ENCODE results near the gene PLXDC2.

Gene PLXDC2

GRCh38 chr10:20065814-20066213 lies 249.6 kb downstream of the PLXDC2 start:
- no peak for DNase-seq

DNA sequence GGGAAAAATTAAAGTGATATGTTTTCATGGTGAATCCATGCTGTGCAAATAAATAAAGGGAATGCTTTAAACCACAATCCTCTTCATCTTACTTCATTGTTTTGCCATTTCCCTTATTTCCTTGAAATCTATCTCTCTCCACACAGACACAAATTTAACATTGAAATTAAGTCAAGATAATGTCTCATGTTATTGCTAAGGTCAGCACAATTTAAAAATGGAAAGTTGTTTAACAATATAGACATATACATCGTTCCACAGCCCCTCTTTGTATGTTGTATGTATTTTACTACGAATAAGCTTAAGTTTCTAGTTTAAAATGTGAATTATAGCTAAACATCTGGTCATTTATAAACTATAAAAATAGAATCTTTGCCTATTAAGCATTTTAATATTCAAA lies 256.9 kb downstream of the PLXDC2 start:
- DNase-seq: no peak

GRCh38 chr10:20075713-20076112 lies 259.5 kb downstream of the PLXDC2 start:
- no peak for DNase-seq

GRCh38 chr10:20084451-20084850 lies 268.2 kb downstream of the PLXDC2 start:
- DNase-seq: no peak

DNA sequence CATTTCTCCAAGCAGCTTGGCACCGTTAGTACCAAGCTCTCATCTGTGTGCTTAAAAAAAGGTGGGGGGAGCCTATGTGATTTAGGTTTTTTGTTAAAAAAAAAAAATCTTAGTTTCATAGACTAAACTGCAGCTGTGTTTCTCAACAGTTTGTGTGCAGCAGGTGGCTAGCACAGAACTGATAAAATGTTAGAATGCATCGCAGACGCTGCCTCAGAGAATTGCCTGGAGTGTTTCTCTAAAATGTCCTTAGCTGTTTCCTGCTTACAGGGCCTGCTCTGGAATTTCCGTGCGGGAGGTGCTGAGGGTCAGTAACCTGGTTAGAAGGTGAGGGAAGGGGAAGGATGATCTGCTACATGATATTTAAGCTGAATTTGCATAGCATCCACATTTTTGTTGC lies 268.9 kb downstream of the PLXDC2 start:
- no peak for DNase-seq

- no peak for DNase-seq
These were observed 271.1 kb downstream of the PLXDC2 start for GRCh38 chr10:20087353-20087752.

DNA sequence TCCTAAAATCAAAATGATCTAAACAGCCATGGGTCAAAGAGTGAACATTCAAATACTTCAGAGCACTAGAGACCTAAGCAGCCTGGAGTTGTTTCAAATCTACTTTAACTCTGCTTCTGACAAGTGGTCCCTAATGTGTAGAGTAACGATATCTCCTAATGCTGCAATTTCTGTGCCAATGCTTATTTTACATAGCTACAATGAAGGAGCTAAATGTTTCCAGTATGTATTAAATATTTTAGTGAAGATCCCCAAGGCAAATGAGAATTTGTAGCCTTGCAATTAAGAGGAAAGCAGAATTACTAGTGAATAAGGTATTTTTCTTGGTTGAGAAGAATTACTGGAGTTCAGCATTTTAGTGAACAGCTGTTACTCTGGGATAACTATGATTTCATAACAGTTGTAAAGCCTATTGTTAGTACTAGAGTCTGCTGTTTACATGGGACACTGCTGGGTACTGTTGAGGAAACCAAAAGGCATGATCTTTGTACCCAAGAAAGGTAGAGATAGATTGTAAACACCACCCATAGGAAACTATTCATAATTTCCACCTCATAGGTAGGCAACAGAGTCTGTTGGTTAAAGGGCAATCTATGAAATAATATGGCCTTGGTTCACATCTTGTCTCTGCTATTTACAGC lies 271.9 kb downstream of the PLXDC2 start:
- no peak for DNase-seq

- DNase-seq: no peak
These were observed 273.6 kb downstream of the PLXDC2 start for GRCh38 chr10:20089879-20090278.

DNA sequence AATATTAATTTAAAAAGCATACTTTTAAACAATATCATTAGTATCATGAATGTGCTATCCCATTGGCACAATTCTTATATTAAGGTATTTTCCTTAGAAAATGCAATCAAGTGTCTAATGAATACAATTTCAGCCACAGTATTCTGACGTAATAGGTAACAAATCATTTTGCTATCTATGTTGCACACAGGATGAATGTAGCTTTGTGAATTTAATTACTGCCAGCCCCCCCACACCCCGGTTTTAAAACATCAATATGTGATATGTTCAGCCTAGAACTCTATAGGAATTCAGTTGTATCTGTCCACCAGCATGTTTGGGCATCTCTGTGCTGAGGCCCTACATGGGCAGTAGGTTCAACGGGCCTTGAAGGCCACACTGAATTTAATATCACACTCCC lies 274.6 kb downstream of the PLXDC2 start:
- DNase-seq: no peak

- DNase-seq: no peak
These were observed 275.5 kb downstream of the PLXDC2 start for GRCh38 chr10:20091698-20092097.

GRCh38 chr10:20093600-20093999 lies 277.4 kb downstream of the PLXDC2 start:
- DNase-seq: no peak

- DNase-seq: no peak
These were observed 278.2 kb downstream of the PLXDC2 start for GRCh38 chr10:20094226-20094976.

GRCh38 chr10:20100171-20100570 lies 283.9 kb downstream of the PLXDC2 start:
- no peak for DNase-seq

DNA sequence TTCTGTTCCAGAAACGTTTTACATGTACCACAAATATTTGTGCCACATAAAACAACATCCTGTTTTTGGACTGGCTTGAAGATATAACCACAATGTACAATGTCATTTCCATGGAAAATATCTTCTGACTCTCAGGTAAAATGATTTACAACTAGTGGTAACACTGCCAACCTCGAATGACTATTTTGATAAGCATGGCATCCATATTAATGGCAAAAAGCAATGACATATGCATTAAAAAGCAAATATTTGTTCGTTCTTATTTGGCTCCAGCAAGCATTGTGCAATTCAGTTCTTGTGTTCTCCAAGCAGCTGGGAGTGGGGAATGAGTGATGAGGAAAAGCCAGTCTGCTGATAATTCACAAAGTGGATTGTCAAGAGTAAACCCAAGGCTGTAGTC lies 289.0 kb downstream of the PLXDC2 start:
- no peak for DNase-seq

- DNase-seq: no peak
These were observed 289.7 kb downstream of the PLXDC2 start for GRCh38 chr10:20105931-20106330.

DNA sequence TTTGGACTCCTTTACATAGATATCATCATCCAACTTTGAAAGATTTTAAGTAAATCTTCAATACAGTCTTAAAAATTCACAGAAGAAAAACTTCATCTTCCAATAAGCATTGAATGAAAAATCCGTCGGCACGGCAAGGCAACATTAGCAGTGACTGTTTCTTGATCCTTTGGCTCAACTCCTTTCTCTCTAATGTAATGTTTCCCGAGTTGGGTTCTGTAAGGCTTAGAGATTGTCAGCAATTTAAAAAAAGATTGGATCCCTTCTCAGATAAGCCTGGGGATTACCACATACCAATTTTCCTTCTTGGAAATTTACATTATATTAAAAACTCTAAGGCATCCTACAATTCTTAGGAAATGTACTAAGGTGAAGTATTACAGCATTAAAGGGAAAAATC lies 291.8 kb downstream of the PLXDC2 start:
- no peak for DNase-seq

GRCh38 chr10:20109613-20110012 lies 293.4 kb downstream of the PLXDC2 start:
- DNase-seq: no peak

DNA sequence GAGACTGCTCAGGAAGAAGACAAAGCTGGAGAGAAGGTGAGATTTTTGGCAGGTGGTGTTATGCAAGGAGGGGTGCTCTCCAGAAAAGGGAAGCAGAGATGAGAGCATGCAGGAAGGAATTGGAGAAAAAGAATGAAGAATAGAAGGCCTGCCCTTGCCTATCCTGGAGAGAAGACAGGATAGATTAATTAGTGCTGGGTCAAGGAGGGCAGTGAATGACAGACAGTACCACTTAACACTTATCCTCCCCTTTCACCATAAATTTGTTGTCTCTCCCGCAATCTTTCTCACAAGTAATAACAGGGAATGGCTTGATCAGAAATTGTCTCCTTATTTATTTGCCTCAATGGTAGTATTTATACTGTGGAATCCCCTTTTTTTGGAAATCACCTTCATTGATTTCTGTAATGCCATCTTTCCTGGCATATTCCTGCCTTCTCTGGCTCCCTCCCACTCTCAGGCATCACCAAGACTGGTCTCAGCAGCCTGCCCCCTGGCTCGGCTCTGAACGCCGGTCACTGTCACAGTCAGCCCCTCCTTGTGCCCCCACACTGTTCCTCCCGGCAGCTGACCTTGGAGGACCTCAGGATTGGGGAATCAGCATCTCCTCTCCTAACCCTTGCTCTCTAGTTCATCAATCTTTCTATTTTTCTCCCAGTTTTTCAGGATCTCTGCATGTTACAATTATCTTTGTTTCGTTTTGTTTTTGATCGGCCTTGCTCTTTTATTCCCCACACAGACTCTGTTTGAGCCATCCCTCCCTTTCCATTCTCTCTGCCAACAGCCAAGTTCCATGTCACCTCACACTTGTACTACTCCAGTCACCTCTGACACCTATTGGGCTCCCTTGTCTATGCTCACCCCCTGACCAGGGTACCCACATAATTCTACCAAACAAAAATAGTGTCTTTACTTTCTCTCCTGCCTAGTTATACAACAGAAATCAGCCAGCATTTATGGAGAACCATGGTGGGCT lies 294.2 kb downstream of the PLXDC2 start:
- no peak for DNase-seq

- DNase-seq: no peak
These were observed 297.9 kb downstream of the PLXDC2 start for GRCh38 chr10:20114179-20114578.

GRCh38 chr10:20115894-20116293 lies 299.7 kb downstream of the PLXDC2 start:
- no peak for DNase-seq

GRCh38 chr10:20117471-20117870 lies 301.2 kb downstream of the PLXDC2 start:
- no peak for DNase-seq

- no peak for DNase-seq
These were observed 301.9 kb downstream of the PLXDC2 start for GRCh38 chr10:20118119-20118518.

- DNase-seq: peak; percentile 6
These were observed 312.6 kb downstream of the PLXDC2 start for GRCh38 chr10:20128811-20129210.

DNA sequence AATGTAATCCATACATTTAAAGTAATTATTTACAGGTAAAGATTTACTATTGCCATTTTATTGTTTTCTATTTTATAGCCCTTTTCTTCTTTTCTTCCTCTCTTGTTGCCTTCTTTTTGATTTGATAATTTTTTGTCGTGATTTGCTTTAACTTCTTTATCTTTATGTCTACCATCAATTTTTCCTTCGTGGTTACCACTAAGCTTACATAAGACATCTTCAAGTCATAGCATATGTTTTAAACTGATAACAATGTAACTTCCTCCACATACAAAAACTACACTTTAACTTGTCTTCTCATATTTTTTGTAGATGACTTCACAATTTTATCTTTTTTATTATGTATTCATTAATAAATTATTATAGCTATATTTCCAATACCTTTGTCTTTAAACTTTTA lies 316.6 kb downstream of the PLXDC2 start:
- no peak for DNase-seq

All from CD4-positive, alpha-beta T cell treated with Interleukin-4 for 4 hours (primary cell).